GM19099 (cell line): ENCODE measurements around the gene AP5B1.

ENCODE experiments used
- POLR2A ChIP-seq: IDR thresholded peaks from 3 replicates; pipeline ENCODE4 v1.6.1; 2011; ENCODE audit warnings: low read depth; ENCODE audit not compliant: insufficient read length; ENCODE audit errors: extremely low read depth

AP5B1 gene

GRCh38 chr11:65770951-65771567 lies 9.7 kb downstream of the AP5B1 start:
- no peak for TF ChIP-seq POLR2A

GRCh38 chr11:65767406-65767805 lies 13.4 kb downstream of the AP5B1 start:
- TF ChIP-seq POLR2A, result no peak

- TF ChIP-seq POLR2A, result no peak
Observed at GRCh38 chr11:65766535-65766934, 14.2 kb downstream of the AP5B1 start.

- TF ChIP-seq POLR2A, result no peak
Observed at GRCh38 chr11:65764434-65764833, 16.3 kb downstream of the AP5B1 start.

GRCh38 chr11:65745049-65745448 lies 35.7 kb downstream of the AP5B1 start:
- no peak for TF ChIP-seq POLR2A

- TF ChIP-seq POLR2A, result no peak
Observed at GRCh38 chr11:65744699-65745042, 36.1 kb downstream of the AP5B1 start.

GRCh38 chr11:65744026-65744698 lies 36.6 kb downstream of the AP5B1 start:
- TF ChIP-seq POLR2A, result no peak

- no peak for TF ChIP-seq POLR2A
Observed at GRCh38 chr11:65743681-65744025, 37.1 kb downstream of the AP5B1 start.

- no peak for TF ChIP-seq POLR2A
Observed at GRCh38 chr11:65742353-65742752, 38.4 kb downstream of the AP5B1 start.

- TF ChIP-seq POLR2A, result no peak
Observed at GRCh38 chr11:65741185-65741584, 39.6 kb downstream of the AP5B1 start.

- no peak for TF ChIP-seq POLR2A
Observed at GRCh38 chr11:65739022-65739421, 41.8 kb downstream of the AP5B1 start.

GRCh38 chr11:65736810-65737209 lies 44.0 kb downstream of the AP5B1 start:
- no peak for TF ChIP-seq POLR2A

GRCh38 chr11:65730461-65730860 lies 50.3 kb downstream of the AP5B1 start:
- no peak for TF ChIP-seq POLR2A

- no peak for TF ChIP-seq POLR2A
Observed at GRCh38 chr11:65727865-65728264, 52.9 kb downstream of the AP5B1 start.

GRCh38 chr11:65726660-65727059 lies 54.1 kb downstream of the AP5B1 start:
- no peak for TF ChIP-seq POLR2A
